ENCODE results near the gene IL1R2. TPM values are rescaled to one million over a fixed set of nuclear protein-coding genes. Genes with fewer than 3 reads are reported as not detected.

Gene IL1R2
- total and polyA plus RNA-seq, 2 of the 8 experiments (the other 6 are each of a cell fraction or from before 2014, with no cell fraction given), result 0.06 TPM; not detected in 1

- TF ChIP-seq NANOG (IDR thresholded peaks at IDR 0.05; ENCODE audit: insufficient read depth, low read depth, low read length, poor library complexity, severe bottlenecking), result no peak
- TF ChIP-seq HDAC2 (IDR thresholded peaks at IDR 0.05; ENCODE audit: borderline replicate concordance in 1 of 2, low read depth in 2 of 2, low read length in 2 of 2), result no peak
- TF ChIP-seq CEBPB (IDR thresholded peaks at IDR 0.05; ENCODE audit: low read depth, low read length), result no peak
- TF ChIP-seq ATF3 (IDR thresholded peaks at IDR 0.05; ENCODE audit: insufficient read depth, low read depth, low read length), result no peak
- no peak for TF ChIP-seq TAF1 (IDR thresholded peaks at IDR 0.05; ENCODE audit: low read depth, low read length)
- no peak for TF ChIP-seq CHD7 (IDR thresholded peaks at IDR 0.05; ENCODE audit: insufficient replicate concordance, low read length)
- TF ChIP-seq SIX5 (IDR thresholded peaks at IDR 0.05; ENCODE audit: low read depth, low read length), result no peak
- TF ChIP-seq POLR2AphosphoS5 (IDR thresholded peaks at IDR 0.05; ENCODE audit: low read depth, low read length), result no peak
Observed at GRCh38 chr2:102061962-102062795, 70.4 kb downstream of the IL1R2 start (continued).
